ENCODE measurements around the gene SLC10A7.

GRCh38 chr4:146550161-146550560 is 28.4 kb upstream of the SLC10A7 start:
- TF ChIP-seq POLR2A (IDR thresholded peaks at IDR 0.05), result no peak
- TF ChIP-seq EP300 (IDR thresholded peaks at IDR 0.05), result no peak
- TF ChIP-seq POLR2AphosphoS5 (IDR thresholded peaks at IDR 0.05), result no peak
